ENCODE results near the gene MORN1. TPM values are rescaled to one million over a fixed set of nuclear protein-coding genes. Genes with fewer than 3 reads are reported as not detected.
A peak's percentile ranks its signal among the peaks of the same experiment; 100 is the strongest.

The MORN1 gene
- polyA plus RNA-seq, 10 donors, result 4.2 to 9.1 (median 6.2) TPM

DNA sequence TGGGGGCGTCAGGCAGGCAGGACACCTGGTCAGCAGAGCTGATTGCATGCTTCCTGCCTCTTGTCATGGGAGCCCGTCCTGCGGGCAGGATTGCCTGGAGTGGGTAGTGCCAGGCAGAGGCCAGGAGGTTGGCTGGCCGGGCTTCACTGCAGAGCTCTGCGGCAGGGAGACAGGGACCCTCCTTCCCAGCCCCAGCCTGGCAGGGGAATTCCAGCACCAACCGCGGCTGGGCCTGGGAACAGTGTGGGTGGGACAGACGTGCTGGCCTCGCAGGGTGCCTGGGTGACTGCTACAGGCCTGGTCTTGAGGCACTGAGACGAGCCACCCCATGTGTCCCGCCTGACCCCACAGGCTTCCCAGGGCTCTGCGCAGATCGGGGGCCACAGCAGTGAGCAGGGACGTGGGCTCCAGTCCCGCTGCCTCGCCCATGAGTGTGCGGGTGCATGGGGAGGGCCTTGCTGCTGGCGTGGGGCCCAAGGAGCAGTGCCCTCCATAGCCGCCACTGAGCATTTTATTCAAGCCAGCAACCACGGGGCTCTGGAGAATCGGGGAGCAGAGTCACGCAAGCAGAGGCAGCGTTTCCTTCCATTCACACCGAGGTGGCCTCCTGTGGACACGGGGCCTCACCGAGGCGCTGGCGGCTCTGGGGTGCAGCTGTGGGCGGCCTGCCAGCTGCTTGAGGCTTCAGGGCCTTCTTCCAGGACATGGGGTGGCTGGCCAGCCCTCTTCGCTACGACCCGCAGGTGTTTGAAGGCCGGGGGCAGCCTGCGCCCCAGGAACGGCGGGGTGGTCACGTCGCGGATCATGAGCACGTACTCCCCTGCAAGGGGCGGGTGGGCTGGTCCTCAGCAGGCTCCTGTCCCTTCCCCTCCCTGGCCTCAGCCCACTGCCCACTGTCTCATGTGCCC lies 70.3 kb downstream of the MORN1 start:
- DNase-seq, result peak in 1 of 3 donors; percentile 67

DNA sequence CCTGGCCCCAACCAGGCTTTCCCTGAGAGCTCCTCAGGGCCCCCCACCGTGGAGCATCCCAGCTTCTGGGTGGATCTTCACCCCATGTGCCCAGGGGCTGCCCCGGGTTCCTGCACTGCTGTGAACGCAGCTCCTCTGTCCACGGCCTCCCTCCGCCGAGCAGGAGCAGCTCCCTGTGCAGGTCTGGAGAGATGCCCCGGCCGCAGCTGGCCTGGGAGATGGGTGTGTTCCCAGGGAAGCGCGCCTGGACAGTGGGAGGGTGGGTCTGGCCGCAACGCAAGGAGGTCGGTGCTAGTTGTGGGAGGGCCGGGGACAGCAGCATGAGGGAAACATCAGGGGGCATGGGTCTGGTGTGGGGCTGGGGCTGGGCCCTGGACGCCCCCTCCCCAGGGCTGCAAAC lies 71.3 kb downstream of the MORN1 start:
- DNase-seq, result peak in 1 of 3 donors; percentile 89

DNA sequence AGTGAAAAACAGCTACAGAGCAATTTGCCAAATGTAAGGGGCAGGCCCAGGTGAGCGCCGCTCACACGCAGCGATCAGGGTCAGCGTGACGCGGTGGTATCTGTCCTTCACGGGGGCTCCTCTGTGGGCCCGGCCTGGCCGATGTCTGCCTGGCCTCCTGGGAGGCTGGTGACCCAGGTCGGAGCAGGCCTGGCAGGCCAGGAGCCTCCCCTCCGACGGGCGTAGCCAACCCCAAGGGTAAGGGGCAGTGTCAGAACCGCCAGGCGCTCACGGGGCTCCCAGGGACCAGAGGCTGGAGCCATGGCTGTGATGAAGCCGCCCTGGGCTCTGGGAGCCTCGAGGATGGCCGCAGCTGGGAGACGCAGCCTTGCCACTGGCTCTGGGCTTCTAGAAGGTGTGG lies 72.1 kb downstream of the MORN1 start:
- DNase-seq, result no peak

DNA sequence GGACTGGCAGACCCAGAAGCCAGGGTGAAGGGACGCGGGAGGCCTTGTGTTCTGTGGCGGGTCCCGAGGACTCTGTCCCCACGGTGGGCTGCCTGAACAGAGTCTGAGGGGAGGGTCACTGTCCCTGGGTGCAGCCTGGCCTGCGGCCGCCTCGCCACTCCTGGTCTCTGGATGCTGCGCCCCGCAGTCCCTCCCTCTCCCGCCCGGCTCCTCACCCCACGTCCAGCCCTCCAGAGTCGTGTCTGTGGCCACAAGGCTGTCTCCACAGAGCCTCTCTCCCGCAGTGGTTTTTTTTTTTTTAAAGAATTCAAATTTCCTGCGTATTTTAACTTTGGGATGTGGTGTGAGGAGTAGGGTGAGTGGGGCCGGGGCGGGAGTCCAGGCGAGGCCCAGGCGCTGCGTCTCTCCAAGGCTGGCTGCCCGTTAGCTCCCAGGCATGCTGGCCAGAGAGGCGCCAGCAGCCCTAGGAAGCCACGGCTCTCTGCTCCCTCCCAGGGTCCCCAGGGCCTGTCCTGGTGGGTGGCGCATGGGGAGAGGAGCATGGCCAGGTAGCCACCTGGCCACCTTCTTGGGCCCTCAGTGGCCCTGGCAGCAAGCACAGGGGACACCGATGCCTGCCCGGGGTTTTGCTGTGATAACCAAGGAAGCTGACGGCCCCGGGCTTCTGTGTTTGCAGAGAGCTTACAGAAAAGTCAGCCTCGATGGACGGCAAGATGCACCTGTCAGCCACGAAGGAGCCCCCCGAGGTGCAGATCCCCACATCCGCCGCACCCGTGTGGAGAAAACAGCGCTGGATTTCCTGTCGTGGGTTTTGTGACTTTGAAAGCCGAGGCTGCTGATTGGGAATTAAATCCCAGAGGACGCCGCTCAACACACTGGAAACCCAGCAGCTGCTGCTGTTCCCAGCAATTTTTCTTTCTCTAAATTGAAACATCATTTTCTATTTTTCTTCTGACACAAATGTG lies 72.8 kb downstream of the MORN1 start:
- DNase-seq, result no peak

DNA sequence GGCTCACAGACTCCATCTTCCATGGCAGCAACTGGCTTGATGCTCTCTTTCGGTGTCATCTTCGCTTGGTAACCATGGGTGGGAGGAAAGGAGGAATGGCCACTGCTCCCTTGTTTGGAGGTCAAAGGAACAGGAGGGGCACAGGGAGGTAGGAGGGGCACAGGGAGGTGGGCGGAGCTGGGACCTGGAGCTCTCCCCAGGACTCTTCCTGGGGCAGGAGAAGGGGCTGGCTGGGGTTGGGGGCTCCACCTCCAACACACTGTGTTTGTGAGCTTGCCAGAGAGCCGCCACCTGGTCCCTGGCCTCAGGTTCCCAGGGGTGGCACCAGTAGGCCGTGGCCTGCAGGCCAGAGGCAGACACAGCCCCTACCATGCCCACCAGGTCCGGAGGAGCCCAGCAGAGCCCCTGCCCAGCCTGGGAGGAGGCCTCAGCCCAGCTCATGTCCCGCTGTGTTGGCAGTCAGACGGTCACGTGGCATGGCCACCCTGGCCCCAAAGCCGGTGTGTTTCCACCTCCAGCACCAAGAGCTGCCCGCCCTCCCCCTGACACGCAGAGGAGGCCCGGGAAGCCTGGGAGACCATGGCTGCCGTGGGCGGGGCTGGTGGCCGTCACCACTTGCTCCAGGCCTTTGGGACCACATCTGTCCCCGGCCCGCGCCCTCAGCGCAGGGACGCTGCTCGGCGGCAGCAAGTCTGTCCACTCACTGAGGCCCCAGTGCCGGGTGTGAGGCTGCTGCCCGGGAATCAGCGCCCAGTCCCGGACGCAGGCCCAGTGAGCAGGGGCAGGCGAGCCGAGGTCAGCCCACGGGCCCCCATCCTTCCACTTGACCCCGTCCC lies 73.9 kb downstream of the MORN1 start:
- no peak for DNase-seq

DNA sequence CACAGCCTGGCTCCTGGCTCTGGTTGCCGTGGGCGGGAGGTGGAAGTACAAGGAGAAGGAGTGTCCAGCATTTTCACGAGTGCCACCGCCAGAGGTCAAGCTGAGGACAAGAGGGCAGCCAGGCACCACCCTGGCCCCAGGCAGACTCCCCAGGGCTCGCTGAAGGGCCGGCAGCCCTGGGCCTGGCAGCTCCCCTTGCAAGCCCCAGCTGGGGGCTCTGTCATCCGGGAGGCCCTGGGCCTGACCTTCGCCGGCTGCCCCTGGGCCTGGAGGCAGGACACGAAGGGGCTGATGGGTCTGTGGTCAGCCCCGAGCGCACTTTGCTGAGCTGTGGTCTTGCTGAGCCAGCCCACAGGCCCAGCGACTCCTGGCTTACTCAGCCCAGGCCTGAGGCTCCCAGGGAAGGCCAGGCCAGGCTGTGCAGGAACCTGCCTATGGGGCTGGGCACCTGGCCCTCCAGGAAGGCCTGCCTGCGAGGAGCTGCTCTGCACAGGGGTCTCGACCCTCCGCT lies 74.8 kb downstream of the MORN1 start:
- DNase-seq, result no peak

DNA sequence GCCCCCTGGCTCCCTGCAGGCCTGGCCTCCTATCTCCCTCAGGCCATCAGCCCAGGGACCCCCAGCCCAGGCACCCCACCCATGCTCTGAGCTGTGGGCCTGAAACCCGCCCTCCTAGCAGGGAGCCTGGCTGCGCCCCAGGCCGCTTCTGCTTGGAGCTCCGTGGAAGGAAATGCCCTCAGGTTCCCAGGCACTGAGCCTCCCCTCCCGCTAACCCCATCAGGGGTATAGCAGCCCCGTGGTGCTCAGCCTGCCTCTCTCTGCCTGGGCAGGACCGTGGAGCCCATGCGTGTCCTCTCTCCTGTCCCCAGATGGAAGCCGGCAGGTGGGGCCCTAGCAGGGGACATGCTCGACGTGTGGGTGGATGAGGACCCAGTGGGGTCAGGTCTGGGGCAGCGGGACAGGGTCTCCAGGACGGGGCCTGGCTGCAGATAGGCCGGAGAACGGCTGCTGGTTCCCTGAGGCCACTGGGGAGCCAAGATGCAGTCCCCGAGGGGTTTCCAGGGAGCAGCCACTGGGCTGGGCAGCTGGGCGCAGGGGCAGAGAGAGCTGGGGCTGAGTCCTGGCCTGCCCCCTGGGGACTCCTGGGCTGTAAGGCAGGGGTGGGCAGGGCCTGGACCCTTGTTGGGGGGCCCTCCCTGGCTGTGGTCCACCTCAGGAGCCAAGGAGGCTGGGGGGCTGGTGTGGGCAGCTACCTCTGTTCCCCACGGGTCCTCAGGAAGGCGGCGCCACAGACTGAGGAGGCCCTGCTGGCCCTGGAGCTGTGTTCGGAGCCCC lies 75.5 kb downstream of the MORN1 start:
- DNase-seq, result peak in 1 of 3 donors; percentile 66

DNA sequence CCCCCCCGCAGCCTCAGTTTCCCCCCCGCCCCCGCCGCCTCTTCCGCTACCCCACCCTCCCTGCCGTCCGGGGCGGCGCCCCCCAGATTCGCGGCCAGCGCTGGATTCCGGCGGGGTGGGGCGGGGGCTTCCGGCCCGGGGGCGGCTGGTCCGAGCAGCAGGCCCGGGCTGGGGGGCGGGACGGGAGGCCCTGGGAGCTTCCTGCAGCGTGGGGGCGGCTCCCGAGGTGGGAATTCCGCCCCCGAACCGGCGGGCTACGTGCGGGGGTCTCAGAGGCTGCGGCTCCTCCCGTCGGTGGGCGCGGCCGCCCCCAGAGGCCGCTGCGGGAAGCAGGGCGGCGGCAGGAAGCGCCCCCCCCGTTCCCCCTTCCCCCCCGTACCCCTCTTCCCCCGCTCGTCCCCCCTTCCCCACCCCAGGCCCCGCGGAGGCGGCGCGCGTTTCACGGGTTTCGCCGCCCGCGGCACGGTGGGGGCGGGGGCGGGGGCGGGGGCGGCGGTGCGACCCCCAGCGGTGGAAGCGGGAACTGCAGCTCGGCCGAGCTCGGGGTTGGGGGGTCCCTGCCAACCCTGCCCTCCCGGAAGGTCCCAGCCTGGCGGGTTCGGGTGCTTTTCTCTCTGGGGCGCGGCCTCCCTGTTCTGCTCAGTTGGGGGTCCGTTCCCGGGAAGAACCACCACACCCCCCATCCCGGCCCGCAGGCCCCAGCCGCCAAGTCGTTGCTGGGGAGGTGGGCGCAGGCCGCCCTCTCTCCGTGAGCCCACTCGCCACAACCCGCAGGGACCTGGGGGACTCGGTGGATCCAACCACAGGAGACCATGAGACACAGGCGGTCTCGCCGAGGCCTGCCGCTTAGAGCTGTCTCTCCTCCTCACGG lies 76.3 kb downstream of the MORN1 start:
- peak; percentile 64 to 90 (median 80) for DNase-seq

DNA sequence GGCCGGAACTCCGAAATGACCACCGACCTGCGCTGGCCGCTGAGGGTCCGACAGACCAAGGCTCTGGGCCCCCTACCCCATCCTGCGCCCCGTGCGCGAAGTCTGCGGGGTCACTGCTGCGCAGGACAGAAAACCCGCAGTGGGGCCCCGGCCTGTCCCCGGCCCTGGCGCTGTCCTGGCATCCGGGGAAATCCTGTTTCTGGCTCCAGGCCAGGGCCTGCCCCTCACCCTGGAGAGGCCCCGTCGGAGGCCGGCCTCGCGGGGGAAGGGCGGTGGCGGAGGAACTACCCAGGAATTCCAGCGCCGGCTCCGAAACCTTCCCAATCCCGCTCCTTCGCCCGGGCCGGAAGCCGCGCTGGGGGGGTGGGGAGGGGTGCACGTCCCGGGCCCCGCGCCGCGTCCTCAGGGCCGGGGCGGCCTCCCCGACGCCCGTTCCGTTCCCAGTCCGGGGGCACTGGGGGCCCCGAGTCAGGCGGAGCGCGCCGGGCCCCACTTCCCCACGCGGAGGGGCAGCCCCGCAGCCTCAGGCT lies 77.0 kb downstream of the MORN1 start:
- DNase-seq, result peak; percentile 63 to 89 (median 81)

DNA sequence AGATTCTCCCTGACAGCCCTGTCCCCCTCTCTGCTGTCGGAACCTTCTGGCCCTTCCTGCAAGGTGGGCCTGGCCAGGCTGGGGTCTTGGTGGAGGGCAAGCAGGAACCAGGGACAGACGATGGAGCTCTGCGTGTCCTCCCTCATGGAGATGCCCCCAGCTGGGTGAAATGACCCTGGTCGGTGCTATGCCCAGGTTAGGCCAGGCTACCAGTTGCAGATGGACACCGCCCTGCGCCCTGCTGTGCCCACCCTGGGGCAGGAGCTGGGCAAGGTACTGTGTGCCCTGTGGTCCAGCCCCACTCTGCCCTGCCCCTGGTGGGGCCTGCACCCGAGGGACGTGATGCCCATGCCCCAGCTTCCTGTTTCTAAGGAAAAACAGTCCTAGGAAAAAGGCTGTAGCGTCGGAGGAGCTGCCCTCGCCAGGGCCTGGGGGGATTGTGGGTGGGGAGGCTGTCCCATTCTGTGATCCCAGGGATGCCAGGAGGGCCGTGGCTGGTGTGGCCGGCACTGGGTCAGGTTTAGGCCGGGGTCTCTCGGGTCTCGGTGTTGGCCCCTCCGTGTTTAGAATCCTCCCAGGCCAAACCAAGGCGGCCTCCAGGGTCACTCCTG lies 77.6 kb downstream of the MORN1 start:
- peak in 1 of 3 donors; percentile 64 for DNase-seq

DNA sequence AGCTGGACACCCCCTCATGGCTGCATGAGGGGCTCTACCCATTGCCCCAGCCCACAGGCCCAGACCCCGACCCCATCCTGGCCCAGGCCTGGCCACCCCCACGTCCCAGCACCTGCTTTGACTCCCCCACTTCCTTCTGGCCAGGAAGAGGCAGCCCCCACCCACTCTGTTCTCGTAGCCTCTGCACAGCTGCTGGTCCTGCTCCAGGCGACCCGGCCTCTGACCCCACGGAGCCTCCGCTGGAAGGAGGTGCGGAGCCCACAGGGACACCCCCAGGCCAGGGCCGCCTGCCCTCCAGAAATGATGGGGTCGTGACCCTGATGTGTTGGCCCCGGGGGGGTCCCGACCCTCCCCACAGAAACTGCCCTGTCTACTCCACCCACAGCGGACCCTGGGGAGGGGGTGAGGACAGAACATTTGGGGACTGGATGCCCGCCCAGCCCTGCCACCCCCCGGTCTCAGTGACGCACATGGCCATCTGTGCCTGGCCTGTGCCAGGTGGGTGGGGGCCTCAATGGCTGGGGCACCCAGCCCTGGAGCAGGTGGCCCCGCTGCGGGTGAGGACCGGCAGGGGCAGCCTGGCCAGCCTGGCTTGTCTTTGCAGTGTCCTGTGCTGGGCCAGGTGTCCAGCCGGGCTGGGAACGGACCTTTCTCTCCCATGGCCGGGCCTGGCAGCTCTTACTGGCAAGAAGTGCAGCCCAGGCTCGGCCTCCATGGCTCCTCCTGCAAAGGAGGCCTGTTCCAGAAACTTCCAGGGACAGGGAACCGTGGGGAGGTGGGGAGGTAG lies 78.6 kb downstream of the MORN1 start:
- peak in 2 of 3 donors; percentile 65 to 86 for DNase-seq

DNA sequence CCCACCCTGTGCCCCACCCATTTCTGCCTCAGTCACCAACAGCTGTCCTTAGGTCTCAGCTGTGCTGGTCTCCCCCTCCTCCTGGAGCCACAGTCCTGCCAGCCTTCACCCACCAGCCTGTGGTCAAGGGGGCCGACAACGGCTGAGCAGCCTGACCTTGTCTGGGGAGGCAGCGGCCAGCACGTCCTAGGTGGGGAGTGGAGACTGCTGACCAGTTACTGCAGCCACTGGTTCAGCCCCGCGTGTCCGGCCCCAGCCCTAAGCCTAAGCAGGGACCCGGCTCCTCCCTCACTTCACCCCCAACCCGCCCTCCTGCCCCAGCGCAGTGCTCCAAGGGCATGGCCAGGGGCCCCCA lies 79.2 kb downstream of the MORN1 start:
- DNase-seq, result no peak

DNA sequence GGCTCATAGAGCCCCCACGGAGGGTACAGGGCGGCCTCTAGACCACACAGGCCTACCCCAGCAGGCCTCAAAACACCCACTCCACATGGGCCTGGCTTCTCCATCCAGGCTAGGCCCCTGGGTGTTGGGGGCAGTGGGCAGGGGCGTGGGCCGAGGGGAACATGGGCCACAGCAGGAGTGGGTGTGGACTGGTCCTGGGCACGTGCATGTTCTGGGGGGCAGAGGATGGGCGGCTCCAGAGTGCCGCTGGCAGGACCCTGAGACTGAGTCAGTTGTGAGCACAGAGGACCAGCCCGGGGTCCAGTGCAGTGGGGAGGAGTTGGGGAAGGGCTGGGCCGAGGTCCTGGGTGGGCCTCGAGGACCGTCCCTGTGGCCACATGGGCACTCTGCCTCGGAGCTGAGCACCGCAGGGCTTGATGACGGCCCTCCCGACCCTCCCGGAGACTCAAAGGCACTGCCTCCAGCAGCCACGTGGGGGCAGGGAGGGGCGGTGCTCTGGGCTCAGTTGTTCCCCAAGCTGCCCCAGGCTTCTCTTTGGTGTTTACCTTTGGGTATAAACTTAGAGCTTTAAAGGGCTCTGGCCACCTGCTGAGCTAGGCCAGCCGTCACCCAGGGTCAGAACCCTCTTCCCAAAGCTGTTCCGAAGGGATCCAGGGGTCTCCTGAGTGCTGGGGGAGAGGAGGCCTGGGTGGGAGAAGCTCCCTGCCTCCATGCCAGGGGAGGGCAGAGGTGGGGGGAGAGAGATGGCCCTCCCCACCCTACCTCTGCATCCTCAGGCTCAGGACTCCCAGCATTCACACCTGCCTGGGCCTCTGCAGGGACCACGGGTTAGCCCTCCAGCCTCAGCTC lies 79.9 kb downstream of the MORN1 start:
- DNase-seq, result peak in 1 of 3 donors; percentile 83

DNA sequence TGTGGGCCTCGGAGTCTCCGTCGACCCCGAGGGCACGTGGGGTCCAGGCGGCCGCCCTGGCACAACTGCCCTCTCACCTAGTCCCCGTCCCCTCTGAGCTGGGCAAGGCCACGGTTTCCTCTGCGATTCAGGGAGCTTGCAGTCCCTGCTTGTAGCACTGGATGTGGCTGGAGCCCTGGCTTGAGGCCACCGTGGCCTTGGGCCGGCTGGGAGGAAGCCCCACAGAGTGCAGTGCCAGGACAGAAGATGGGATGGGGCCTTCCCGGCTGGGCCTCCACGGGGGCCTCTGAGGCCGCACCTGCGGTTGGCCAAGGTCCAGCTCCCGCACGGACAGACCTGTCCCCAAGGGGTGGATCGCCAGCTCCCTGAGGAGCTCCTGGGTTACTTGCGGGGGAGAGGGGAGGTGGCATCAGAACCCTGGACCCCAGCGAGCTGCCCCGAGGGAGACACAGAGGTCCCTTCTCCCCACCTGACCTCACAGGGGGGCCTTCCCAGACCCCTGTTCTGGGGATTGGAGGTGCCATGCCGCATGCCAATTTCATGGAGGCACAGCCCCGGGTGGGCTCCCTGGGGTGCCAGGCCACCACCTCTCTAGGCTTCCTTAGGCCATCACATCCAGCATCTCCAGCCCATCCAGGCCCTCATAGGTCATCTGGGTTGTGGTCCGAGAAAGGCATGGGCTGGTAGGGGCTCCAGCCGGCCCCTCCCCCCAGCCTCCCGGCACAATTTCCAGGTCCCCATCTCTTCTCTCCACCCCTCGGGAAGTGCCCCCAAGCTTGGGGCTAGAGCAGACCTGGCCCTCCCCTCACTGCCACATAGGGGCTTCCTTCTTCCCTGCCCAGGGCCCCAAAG lies 80.8 kb downstream of the MORN1 start:
- DNase-seq, result peak in 1 of 3 donors; percentile 68

DNA sequence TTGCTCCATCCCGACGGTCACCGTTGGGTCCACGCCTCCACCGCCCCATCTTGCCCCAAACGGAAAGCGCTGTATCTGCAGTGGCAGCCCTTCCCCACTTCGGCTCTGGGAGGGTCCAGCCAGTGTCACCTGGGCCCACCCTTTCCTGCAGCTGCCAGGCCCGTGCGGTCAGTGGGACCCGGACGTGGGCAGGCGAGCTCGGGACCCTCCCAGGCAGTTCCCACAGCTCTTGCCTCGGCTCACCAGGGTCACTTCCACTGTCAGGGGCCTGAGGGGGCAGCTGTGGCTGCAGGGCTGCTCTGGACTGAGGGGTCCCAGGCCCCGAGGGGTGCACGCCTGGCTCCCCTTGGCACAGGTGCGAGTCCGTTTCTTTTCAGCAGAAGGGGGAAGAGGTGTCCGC lies 82.5 kb downstream of the MORN1 start:
- DNase-seq, result no peak

DNA sequence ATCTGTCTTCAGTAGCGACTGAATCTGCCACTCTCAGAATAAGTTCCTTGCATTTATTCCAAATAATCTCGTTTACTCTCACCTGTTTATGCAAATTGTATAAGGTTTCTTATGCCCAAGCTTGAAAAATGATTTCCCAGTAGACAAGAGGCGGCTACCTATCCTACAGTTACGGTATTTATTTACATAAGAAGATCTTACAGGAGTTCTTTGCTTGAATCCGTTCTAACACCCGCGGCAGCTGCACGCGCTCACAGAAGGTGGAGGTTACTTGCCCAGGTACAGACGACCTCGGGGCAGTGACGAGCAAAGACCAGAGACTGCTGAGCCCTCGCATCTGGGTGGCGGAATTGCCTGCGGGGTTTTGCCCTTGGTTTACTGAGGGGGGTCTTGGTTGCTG lies 83.4 kb downstream of the MORN1 start:
- DNase-seq, result no peak

All from muscle of back (tissue), 11 donors.